Keratinocyte (primary cell): ENCODE measurements around the gene SPG7. TPM values are rescaled to one million over a fixed set of nuclear protein-coding genes. Genes with fewer than 3 reads are reported as not detected.

Experiments
- DNase-seq: peaks from one replicate; pipeline ENCODE4 v3.0.0-alpha.2; 2011; ENCODE audit warnings: low read depth, missing footprints, low spot score
- FAIRE-seq: peaks from 2 replicates; lab custom pipeline; 2011; peaks lifted over from hg19 to GRCh38; lab: Jason Lieb, UNC
- H2AFZ ChIP-seq: 2 replicates; pipeline ENCODE4 v1.6.0; 2012; ENCODE audit warnings: low read length, control low read depth, inconsistent platforms; ENCODE audit not compliant: control insufficient read depth
- H3K27ac ChIP-seq: 2 replicates; pipeline ENCODE4 v1.5.1; 2011; ENCODE audit warnings: low read length; ENCODE audit not compliant: control insufficient read depth, insufficient read depth
- H3K27me3 ChIP-seq: 3 replicates; pipeline ENCODE4 v1.6.0; 2011; ENCODE audit warnings: low read length; ENCODE audit not compliant: control insufficient read depth, insufficient read depth; ENCODE audit errors: extremely low read depth
- H3K36me3 ChIP-seq, 2 experiments: 2 replicates in 1 of 2; 3 replicates in 1 of 2; pipeline ENCODE4 v1.5.1; 2011; ENCODE audit warnings: low read length in 2 of 2, mild to moderate bottlenecking in 1 of 2; ENCODE audit not compliant: control insufficient read depth in 2 of 2, insufficient read depth in 2 of 2; ENCODE audit errors: extremely low read depth in 1 of 2
- H3K4me1 ChIP-seq: 3 replicates; pipeline ENCODE4 v1.5.1; 2011; ENCODE audit warnings: low read length; ENCODE audit not compliant: control insufficient read depth, insufficient read depth; ENCODE audit errors: extremely low read depth
- H3K4me2 ChIP-seq: 3 replicates; pipeline ENCODE4 v1.6.0; 2011; ENCODE audit warnings: low read depth, low read length; ENCODE audit not compliant: control insufficient read depth, insufficient read depth; ENCODE audit errors: extremely low read depth
- H3K4me3 ChIP-seq, 3 experiments: fragments of 200-600 bp in 1 of 3; sonication (generic) in 1 of 3; 2 replicates in 2 of 3; 3 replicates in 1 of 3; pipeline ENCODE4 v1.5.1; 2011 to 2016; ENCODE audit warnings: low read length in 3 of 3, mild to moderate bottlenecking in 3 of 3, control low read depth in 2 of 3, inconsistent platforms in 1 of 3, low read depth in 1 of 3, mixed read lengths in 1 of 3, mixed run types in 1 of 3, moderate library complexity in 1 of 3; ENCODE audit not compliant: control insufficient read depth in 2 of 3, insufficient read depth in 2 of 3; ENCODE audit errors: extremely low read depth in 1 of 3
- H3K79me2 ChIP-seq: 2 replicates; pipeline ENCODE4 v1.6.0; 2012; ENCODE audit warnings: low read length; ENCODE audit not compliant: control insufficient read depth, insufficient read depth
- H3K9ac ChIP-seq: 3 replicates; pipeline ENCODE4 v1.6.0; 2011; ENCODE audit warnings: low read length; ENCODE audit not compliant: control insufficient read depth, insufficient read depth; ENCODE audit errors: extremely low read depth
- H3K9me1 ChIP-seq: 3 replicates; pipeline ENCODE4 v1.6.0; 2011; ENCODE audit warnings: low read length; ENCODE audit not compliant: control insufficient read depth, insufficient read depth; ENCODE audit errors: extremely low read depth
- H3K9me3 ChIP-seq: 2 replicates; pipeline ENCODE4 v1.5.1; 2012; ENCODE audit warnings: low read depth, low read length; ENCODE audit not compliant: control insufficient read depth
- H4K20me1 ChIP-seq: 3 replicates; pipeline ENCODE4 v1.6.0; 2011; ENCODE audit warnings: low read length; ENCODE audit not compliant: control insufficient read depth, insufficient read depth; ENCODE audit errors: extremely low read depth
- EZH2 ChIP-seq: IDR thresholded peaks from one replicate; pipeline ENCODE4 v1.6.1; 2012; ENCODE audit warnings: inconsistent platforms, mild to moderate bottlenecking, low read length, moderate library complexity
- dilution Hi-C: fragments of 300-500 bp; cut with MboI; formaldehyde crosslinking; loops from one replicate; pipeline ENCODE4 v1.7.0; 2020; ENCODE audit warnings: low sequenced_read_pairs; ENCODE audit not compliant: extremely low pct_ligation_motif_present
- polyA plus RNA-seq, 5 experiments: library from polyadenylated mRNA; depleted of rRNA in 3 of 5; stranded (reverse) in 3 of 5; stranded (forward) in 1 of 5; unstranded in 1 of 5; fragments of >200 nt; gene quantifications; 1 replicate in 1 of 5; 2 replicates in 3 of 5; 3 replicates in 1 of 5; pipeline versions ENCODE4 v1.2.1 to v1.2.3, GENCODE V29; 2011 to 2012; ENCODE audit warnings: missing spikeins in 2 of 5, low read depth in 1 of 5, low replicate concordance in 1 of 5
- TF ChIP-seq, protein P1 (sequence below), 3 experiments: IDR thresholded peaks in 1 of 3; conservative IDR thresholded peaks in 1 of 3; optimal IDR thresholded peaks in 1 of 3; 2 replicates in 2 of 3; 3 replicates in 1 of 3; pipeline versions ENCODE3 to v1.5.1; 2011; ENCODE audit warnings: low read length in 3 of 3, mild to moderate bottlenecking in 3 of 3, moderate library complexity in 2 of 3, control low read depth in 1 of 3, inconsistent platforms in 1 of 3; ENCODE audit not compliant: insufficient read depth in 2 of 3; ENCODE audit errors: extremely low read depth in 1 of 3

SPG7 gene
- polyA plus RNA-seq, 1 donor (not counting 4 experiments of a cell fraction or from before 2014, with no cell fraction given) = 45.2 TPM

DNA sequence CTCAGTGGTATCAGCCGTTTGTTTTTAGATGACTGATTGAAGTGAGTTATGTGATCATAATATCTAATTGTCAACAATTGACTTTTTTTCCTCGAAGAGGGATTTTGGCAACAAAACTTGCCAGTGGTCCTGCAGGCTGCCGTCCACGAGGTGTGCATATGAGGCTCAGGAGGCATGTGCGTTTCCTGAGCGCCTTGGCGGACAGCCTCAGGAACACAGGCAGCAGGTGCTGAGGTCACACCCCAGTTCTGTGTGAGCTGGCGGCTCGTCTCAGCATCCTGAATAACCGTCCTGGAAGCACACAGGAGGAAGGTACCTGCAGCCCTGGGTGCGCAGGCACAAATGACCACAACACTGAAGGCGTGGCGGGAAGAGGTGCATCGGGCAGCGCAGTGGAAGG is 11.7 kb downstream of the SPG7 start:
- no peak overlapping the region for H2AFZ ChIP-seq
- peaks cover 32 to 48% of the 10 kb centered on the region in 2 experiments for H3K36me3 ChIP-seq
- FAIRE-seq = no peak
- DNase-seq = no peak
- no peaks in the 10 kb centered on the region for H3K9me3 ChIP-seq
- H3K9ac ChIP-seq = no peak overlapping the region
- H3K27ac ChIP-seq = no peak overlapping the region
- no peak overlapping the region for H3K4me3 ChIP-seq
- TF ChIP-seq, protein P1, sequence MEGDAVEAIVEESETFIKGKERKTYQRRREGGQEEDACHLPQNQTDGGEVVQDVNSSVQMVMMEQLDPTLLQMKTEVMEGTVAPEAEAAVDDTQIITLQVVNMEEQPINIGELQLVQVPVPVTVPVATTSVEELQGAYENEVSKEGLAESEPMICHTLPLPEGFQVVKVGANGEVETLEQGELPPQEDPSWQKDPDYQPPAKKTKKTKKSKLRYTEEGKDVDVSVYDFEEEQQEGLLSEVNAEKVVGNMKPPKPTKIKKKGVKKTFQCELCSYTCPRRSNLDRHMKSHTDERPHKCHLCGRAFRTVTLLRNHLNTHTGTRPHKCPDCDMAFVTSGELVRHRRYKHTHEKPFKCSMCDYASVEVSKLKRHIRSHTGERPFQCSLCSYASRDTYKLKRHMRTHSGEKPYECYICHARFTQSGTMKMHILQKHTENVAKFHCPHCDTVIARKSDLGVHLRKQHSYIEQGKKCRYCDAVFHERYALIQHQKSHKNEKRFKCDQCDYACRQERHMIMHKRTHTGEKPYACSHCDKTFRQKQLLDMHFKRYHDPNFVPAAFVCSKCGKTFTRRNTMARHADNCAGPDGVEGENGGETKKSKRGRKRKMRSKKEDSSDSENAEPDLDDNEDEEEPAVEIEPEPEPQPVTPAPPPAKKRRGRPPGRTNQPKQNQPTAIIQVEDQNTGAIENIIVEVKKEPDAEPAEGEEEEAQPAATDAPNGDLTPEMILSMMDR (optimal IDR thresholded peaks at IDR 0.05 in 1 of 3, IDR thresholded peaks at IDR 0.05 in 1 of 3, conservative IDR thresholded peaks at IDR 0.05 in 1 of 3; ENCODE audit: extremely low read depth in 1 of 3, insufficient read depth in 2 of 3, low read length in 3 of 3) = no peak
- TF ChIP-seq EZH2 = no peak
- peaks cover 8% of the 10 kb centered on the region for H4K20me1 ChIP-seq
- H3K9me1 ChIP-seq = no peaks in the 10 kb centered on the region
- no peaks in the 10 kb centered on the region for H3K4me1 ChIP-seq
- H3K4me2 ChIP-seq = no peak overlapping the region
- H3K79me2 ChIP-seq = peaks cover 69% of the 10 kb centered on the region
- H3K27me3 ChIP-seq = no peaks in the 10 kb centered on the region
- dilution Hi-C loops = no loop called here

DNA sequence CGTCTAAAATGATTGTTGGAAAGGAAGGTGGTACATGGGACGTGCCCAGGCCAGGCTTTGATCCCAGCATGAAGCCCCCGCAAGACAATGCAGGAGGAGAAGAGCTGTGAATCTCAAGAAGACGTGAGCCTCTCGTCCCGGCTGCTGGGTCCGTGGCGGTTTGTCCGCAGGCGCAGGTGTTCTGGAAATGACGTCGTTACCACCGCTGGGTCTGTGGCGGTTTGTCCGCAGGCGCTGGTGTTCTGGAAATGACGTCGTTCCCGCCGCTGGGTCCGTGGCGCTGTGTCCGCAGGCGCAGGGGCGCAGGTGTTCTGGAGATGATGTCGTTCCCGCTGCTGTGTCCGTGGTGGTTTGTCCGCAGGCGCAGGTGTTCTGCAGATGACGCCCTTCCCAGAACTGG is 14.1 kb downstream of the SPG7 start:
- H3K9ac ChIP-seq = no peak overlapping the region
- peaks cover 47 to 52% of the 10 kb centered on the region in 2 experiments for H3K36me3 ChIP-seq
- FAIRE-seq (no peak), DNase-seq (no peak)
- peaks cover 65% of the 10 kb centered on the region for H3K79me2 ChIP-seq
- dilution Hi-C loops = no loop called here
- no peaks in the 10 kb centered on the region for H3K9me3 ChIP-seq
- TF ChIP-seq, protein P1 (optimal IDR thresholded peaks at IDR 0.05 in 1 of 3, IDR thresholded peaks at IDR 0.05 in 1 of 3, conservative IDR thresholded peaks at IDR 0.05 in 1 of 3; ENCODE audit: extremely low read depth in 1 of 3, insufficient read depth in 2 of 3, low read length in 3 of 3) = no peak
- no peak for TF ChIP-seq EZH2
- no peak overlapping the region for H2AFZ ChIP-seq
- no peak overlapping the region for H3K4me3 ChIP-seq
- no peaks in the 10 kb centered on the region for H3K27me3 ChIP-seq
- no peak overlapping the region for H3K27ac ChIP-seq
- no peaks in the 10 kb centered on the region for H3K9me1 ChIP-seq
- H3K4me2 ChIP-seq = no peak overlapping the region
- no peaks in the 10 kb centered on the region for H3K4me1 ChIP-seq
- peaks cover 8% of the 10 kb centered on the region for H4K20me1 ChIP-seq
